ENCODE data around the gene PHC2.
"Not testable (repeated sequence)": the region's sequence is repeated elsewhere in the genome, so short reads cannot be mapped to it uniquely, and the experiment has no call there.

Gene PHC2

DNA sequence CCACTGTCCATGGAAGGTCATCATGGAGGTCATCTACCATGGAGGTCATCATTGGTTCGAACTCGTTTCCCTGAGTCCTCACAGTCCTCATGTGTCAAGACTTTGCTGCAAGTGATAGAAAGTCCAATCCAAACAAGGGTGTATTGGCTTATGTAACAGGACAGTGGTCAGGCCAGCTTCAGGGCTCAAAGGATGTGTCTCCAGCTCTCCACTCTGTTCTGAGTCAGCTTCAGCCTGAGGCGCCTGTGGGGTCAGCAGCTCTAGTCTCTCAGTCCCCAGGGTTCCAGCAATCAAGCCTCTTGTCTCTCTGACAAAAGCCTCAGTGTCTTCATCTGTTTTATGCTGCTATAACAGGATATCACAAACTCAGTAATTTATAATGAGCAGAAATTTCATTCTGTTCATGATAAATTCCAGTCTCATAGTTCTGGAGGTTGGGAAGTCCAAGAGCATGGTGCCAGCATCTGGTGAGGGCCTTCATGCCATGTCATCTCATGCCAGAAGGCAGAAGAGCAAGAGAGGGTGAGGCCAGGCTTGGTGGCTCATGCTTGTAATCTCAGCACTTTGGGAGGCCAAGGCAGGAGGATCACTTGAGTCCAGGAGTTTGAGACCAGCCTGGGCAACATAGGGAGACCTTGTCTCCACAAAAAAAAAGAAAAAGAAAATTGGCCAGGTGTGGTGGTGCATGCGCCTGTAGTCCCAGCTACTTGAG lies 129.5 kb downstream of the PHC2 start:
- peak in 1 of 10 donors; percentile 26 for DNase-seq
- intact Hi-C loops (cut with DNase I): no loop called here

DNA sequence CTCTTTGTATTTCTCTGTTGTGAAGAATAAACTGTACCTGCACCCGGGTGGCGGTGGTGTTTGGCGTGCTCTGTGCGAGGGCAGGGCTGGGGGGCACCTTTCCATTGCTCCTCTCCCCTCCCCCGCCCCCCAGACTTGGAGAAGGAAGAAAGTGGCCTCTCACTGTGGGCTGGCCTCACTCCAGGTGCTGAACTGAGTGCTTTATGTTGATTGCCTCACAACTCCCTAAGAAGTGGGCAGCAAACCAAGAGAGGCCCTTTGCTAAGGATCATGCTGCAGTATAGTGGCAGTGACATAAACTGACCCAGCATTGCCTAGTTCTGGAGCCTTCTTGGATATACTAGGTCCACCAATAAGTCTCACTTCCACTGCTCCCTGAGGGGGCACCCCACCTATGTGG lies 130.2 kb downstream of the PHC2 start:
- DNase-seq: peak in 2 of 10 donors; percentile 22 to 63
- intact Hi-C loops (cut with DNase I): no loop called here

DNA sequence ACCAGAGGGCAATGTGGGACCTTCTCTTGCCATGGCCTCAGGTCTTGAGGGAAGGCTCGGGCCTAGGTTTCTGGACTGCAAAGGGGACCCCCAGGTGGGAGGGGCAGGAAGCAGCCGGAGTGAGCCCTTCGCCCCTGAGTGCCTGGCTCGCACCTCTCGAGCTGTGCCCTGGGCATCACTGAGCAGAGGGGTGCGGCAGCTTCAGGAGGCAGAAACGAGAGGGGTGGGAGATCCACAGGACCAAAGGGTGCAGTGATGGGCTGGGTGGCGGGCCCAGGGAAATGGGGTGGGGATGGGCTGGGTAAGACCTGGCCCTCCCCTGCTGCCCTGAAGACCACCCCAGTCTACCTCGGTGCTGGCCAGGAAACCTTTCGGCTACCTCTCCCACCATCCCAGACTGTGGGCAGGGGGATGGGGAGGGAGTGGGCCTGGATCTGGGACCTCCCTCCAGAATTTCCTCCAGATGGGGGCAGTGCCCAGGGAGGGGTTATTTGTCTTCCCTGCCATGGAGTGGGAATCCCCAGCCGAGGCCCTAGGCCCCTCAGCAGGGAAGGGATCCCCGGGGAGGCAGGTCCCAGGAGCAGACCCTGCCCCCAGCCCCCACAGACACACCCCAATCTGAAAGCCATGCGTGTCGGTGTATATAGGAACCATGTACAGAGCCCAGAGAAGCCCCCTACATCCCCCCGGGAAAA lies 131.3 kb downstream of the PHC2 start:
- intact Hi-C loops (cut with DNase I): loop anchor here (5.0 kb wide), 1 partner anchor 158 kb away; no protein-coding TSS in a partner anchor
- DNase-seq: peak in 1 of 10 donors; percentile 69

DNA sequence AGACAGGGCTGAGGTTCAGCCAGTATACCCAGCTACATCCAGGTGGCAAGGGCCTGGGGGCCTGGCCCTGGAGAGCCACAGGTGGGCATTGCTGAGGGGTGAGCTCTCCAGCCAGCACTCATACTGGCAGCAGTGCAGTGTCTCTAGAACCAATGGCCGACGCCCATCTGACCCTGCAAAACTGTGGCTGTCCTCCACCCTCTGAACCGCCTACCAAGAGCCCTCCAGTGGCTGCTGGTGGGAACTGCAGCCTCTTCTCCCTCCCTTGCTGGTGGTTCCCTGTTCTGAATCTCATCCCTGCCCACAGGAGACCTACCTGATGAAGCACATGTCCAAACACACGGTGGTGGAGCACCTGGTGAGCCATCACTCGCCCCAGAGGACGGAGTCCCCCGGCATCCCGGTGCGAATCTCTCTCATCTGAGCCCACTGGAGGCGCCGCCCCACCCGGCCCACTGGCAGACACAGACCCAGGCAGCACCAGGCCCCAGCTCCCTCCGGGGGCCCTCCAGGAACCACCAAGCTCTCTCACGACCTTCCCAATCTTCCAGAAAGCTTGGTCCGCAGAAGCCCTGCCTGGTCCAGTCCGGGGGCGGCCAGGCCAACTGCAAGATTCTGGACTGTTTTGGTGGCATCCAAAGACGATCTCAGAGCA lies 132.1 kb downstream of the PHC2 start:
- intact Hi-C loops (cut with DNase I): loop anchor here (5.0 kb wide), 1 partner anchor 159 kb away; no protein-coding TSS in a partner anchor
- DNase-seq: peak in 9 of 10 donors; percentile 34 to 92 (median 65)

DNA sequence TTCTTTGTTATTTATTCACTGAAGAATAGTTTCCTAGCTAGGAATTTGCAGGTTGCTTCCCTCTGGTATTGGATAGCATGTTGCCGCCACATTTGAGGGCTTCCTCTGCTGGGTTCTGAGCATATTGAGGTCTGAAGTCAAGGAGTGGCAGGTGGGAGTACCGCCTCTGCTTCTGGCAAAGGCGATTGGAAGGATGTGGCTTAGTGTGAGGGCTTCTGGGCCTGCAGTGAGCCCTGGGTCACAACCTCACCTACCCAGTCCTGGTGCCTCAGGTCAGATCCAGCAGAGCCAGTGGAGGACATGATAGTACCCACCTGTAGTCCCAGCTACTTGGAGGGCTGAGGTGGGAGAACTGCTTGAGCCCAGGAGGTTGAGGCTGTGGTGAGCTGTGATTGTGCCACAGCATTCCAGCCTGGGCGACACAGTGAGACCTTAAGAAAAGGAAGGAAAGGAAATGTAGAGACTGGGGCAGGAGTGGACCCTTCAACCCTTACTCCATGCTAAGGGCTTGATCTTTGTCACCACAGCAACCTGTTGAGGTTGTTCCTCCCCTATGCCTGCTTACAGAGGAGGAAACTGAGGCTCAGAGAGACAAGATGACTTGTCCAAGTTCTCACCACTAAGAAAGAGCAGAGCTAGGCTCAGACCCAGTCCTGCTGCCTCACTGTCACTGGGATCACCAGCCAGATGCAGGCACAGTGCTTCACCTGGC lies 132.8 kb downstream of the PHC2 start:
- intact Hi-C loops (cut with DNase I): loop anchor here (5.0 kb wide), 1 partner anchor 159 kb away; no protein-coding TSS in a partner anchor
- DNase-seq: no peak

DNA sequence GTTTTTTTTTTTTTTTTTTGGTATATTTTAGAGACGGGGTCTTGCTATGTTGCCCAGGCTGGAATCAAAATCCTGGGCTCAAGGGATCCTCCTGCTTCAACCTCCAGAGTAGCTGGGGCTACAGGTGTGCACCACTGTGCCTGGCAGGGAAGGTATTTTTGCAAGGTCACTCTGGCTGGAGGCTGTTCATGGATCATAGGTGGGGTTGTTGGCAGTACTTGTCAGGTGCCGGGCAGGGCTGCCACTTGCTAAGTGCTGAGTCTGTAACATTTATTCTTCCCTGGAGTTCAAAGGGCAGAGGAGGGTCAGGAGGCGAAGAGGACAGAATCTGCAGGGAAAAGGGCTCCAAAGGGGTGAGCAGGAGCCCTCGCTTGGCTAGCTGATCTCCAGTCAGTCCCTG lies 134.1 kb downstream of the PHC2 start:
- DNase-seq: peak in 2 of 10 donors; percentile 9 to 73
- intact Hi-C loops (cut with DNase I): loop anchor here (5.0 kb wide), 1 partner anchor 160 kb away; no protein-coding TSS in a partner anchor

DNA sequence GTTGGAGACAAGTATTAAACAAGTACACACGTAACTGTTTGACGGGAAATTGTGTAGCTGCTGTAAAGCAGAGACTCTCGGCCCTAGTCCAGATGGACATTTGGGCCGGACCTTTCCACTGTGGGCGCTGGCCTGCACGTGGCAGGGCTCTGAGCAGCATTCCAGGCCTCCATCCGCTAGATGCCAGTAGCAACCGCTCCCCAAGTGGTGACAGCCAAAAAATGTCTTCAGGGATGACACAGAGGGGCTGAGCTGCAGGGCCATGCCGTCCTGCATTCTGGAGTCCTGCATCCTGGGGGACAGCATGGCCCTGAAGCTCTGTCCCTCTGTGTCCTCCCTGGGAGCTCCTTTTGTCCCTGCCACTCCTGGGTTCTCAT lies 134.8 kb downstream of the PHC2 start:
- intact Hi-C loops (cut with DNase I): loop anchor here (5.0 kb wide), 1 partner anchor 161 kb away; no protein-coding TSS in a partner anchor
- DNase-seq: peak in 3 of 10 donors; percentile 20 to 84 (median 70)

DNA sequence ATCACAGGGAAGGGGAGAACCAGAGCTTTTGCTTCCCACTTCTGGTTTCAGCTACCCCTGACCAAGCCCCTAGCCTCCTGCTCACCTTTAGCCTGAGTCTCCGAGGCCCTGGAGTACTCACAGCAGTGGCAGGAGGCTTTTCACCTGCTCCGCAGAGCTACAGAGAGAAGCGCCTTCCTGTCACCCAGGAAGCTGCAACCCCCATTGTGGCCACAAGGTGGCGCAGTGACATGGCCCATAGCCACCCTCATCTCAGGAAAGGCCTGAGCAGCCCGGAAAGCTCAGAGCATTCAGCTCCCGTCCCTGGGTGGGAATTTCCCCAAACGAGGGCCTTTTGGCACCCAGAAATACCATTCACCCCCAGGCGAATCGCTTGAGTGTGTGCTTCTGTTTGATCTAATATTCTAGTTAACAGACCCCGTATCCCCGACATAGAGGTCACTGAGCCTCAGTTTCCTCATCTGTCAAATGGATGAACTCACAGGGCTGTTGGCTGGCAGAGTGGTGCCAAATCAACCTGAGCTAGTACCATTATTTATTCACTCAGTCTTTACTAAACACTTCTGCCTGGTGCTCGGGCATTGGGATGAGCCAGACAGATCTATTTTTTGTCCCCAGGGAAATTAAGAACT lies 135.3 kb downstream of the PHC2 start:
- intact Hi-C loops (cut with DNase I): loop anchor here (1.0 to 5.0 kb wide), 3 partner anchors 73 to 175 kb away; no protein-coding TSS in a partner anchor
- DNase-seq: peak; percentile 84 to 98 (median 94)

DNA sequence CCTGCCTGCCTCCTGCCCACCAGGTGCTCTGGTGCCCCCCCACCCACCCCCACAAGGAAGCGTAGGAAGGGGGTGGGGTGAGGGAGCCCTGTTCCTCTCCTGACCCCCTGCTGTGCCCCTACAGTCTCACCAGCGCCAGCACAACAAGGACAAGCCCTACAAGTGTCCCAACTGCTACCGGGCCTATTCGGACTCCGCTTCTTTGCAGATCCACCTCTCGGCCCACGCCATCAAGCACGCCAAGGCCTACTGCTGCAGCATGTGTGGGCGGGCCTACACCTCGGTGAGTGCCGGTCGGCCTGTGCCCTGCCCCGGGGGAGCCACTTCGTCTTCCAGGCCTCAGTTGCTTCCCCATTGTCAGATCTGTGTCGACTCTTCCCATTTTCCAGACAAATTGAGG lies 135.9 kb downstream of the PHC2 start:
- intact Hi-C loops (cut with DNase I): loop anchor here (1.0 to 5.0 kb wide), 3 partner anchors 73 to 175 kb away; no protein-coding TSS in a partner anchor
- peak in 2 of 10 donors; percentile 76 to 88 for DNase-seq

DNA sequence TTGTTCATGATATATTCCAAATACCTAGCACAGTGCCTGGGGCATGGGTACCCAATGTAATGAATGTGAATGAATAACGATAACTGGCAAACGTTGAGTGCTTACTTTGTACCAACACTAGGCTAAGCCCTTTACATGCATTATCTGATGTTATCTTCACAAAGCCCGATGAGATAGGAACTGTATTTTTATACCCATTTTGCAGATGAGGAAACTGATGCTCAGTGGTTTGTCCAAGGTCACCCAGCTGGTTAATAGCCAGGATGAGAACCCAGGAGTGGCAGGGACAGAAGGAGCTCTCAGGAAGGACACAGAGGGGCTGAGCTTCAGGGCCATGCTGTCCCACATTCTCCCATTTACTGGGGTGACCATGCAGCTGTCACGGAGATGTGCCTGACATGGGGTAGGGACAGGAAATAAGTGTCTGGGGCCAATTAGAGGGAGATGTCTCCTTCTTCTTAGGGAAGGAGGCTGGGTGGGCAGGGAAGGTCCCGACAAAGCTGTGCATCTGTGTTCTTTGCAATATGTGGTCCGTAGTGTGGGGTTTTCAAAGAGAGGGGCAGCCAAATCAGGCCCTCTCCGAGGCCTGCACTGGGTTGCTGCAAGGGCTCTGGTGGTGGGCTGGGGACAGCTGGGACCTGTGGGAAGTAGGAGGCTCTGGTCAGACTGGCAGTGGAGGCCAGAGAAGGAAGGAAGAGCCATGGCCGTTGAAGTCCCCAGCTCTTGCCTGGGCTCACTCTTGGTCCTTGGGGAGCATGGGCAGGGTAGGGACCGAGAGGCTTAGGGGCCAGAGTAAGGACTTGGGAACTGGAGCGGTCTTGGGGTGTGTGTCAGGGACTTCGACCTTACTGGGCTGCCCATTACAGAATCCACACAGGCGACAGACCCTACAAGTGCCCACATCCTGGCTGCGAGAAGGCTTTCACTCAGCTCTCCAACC lies 136.6 kb downstream of the PHC2 start:
- intact Hi-C loops (cut with DNase I): loop anchor here (1.0 to 5.0 kb wide), 3 partner anchors 74 to 176 kb away; no protein-coding TSS in a partner anchor
- DNase-seq: peak in 2 of 10 donors; percentile 52 to 66

DNA sequence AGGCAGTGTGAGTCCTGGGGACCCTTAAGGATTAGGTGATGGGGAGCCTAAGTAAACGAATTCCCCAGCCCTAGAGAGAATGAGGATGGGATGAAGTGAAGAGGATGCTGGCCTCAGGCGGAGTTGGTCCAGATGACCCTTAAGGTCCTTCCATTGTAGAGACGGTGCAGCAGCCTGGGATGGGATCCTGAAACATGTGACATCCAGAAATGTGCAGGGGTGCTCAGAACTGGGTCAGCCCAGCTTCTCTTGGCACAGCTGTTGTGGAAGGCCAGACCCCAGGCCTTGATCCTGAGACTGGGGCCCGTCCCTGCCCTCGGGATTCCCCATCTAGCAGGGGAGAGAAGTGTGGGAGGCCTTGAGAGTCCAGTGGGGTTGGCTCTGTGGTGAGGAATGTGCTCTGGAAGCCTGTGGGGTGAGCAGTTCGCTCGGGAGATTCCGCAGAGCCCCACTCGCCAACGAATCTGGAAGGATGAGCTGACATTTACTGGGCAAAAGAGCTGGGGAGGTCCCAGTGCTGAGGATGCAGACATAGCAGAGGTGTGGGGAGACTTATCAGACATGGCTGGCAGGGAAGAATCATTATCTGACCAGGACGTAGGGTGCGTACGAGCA lies 138.1 kb downstream of the PHC2 start:
- intact Hi-C loops (cut with DNase I): no loop called here

DNA sequence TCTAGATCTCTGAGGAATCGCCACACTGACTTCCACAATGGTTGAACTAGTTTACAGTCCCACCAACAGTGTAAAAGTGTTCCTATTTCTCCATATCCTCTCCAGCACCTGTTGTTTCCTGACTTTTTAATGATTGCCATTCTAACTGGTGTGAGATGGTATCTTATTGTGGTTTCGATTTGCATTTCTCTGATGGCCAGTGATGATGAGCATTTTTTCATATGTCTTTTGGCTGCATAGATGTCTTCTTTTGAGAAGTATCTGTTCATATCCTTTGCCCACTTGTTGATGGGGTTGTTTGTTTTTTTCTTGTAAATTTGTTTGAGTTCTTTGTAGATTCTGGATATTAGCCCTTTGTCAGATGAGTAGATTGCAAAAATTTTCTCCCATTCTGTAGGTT lies 140.3 kb downstream of the PHC2 start:
- intact Hi-C loops (cut with DNase I); DNase-seq: not testable (repeated sequence)

More for the DNA sequence above, 138.1 kb downstream of the PHC2 start:
- peak in 2 of 10 donors; percentile 62 to 77 for DNase-seq

DNA sequence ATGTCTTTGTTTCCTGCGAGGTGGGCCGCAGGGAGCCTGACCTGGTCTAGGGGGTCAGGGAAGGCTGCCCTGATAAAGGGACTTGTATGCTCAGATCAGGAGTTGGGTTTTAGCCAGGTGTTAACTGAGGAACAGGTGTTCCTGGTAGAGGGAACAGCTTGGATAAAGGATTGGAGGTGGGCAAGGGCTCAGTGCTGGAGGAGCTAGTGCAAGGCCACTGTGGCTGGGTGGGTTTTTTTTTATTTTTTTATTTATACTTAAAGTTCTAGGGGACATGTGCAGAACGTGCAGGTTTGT lies 141.1 kb downstream of the PHC2 start:
- no peak for DNase-seq
- intact Hi-C loops (cut with DNase I): no loop called here

DNA sequence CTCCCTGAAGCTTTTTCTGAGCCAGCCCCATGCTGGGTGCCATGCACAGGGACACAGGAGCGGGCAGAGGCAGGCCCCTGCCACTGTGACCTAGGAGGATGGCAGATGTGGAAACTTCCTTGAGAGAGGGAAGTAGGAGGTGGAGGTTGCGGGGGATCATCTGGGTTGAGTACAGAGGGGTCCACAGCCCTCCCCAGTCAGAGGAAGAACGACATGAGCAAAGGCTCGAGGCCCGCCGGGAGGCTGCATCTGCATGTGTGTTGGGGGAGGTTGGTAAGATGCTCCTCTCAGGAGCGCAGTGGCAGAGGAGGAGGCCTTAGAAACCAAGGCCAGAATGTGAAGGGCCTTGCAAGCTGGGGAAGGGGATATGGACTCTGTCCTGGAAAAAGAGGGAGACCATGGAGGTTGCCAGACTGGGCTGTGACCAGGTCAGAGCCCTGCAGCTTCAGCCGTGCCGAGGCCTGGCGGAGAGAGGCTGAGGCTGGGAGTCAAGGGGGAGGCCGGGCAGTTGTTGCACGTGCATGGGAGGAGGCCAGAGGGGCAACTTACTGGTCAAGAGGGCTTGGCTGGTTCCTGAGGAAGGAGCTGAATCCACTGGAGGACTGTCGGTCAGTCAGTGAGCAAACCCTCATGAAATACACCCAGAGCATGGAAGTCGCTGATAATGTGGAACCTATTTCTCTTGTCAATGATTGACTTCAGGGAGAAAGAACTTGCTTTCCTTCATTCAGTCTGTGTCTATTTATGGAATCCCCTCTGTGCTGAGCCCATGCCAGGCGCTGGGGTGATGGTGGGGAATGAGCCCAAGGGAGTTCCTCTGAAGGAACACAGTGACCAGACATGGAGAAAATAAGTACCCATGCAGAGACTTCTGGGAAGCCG lies 141.7 kb downstream of the PHC2 start:
- intact Hi-C loops (cut with DNase I): no loop called here
- peak in 2 of 10 donors; percentile 62 to 74 for DNase-seq

DNA sequence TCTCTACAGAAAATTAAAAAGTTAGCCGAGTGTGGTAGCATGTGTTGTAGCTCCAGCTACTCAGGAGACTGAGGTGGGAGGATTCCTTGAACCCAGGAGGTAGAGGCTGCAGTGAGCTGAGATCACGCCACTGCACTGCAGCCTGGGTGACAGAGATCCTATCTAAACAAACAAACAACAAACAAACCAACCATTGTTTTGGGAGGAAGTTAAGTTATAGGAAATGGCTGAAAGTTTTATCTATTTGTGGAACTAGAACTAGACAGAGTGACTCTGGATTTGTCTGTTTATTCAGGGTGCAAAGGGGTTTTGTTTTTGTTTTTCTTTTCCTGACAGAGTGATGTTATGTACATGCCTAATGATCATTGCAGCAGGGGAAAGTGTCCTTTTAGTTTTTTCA lies 143.6 kb downstream of the PHC2 start:
- peak in 1 of 10 donors; percentile 37 for DNase-seq
- intact Hi-C loops (cut with DNase I): no loop called here

DNA sequence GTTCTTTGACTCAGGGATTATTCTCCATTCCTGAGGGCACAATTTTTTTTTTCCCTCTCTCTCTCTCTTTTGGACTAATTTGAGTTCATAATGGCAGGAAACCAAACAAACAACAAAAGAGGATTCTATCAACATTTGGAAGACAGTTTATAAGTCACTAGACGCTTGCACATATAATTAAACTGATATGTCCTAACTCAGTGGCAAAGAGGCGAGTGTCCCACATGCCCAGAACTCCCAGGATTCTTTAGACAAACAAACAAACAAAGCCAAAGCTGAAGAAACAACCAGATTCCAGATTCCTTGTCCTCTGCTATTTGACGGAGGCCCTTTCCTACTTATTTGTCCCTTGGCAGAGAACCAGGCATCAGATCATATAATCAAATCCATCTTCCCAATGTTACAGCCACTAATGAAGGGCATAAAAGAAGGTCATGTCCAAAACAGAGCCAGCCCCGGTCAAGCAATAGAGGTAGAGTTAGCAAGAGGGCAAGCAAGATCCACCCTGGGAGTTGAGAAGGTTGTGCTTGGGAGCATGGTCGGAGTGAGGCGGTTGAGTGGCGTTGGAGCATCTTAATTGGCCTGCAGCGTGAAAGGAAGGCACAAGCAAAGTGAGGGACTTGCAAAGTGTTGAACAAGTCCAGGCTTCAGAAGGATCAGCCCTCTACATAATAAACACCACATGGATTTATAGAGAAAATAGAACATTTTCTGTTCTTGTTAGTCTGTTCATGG lies 144.3 kb downstream of the PHC2 start:
- intact Hi-C loops (cut with DNase I): no loop called here

DNA sequence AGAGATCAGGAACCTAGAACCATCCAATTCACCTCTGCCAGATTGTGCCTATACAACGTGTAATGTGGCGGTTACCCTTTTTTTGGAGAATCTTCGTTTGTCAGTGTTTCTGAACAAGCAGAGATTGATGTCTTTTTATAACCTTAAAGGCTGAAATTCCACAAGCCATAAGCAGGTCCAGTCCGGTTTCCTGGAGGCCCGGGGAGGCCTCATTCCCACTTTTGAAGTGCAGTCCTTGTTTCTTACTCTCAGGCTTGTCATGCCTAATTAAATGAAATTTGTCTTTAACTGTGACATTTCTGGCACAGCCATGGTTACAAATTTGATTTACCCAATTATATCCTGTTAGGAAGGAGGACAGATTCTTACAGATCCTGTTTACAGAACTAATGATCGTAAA lies 146.8 kb downstream of the PHC2 start:
- intact Hi-C loops (cut with DNase I): no loop called here
- DNase-seq: peak in 1 of 10 donors; percentile 38

More for the DNA sequence above, 144.3 kb downstream of the PHC2 start:
- peak in 2 of 10 donors; percentile 23 to 46 for DNase-seq

Data from posterior cingulate gyrus (tissue), 11 donors.